CD4-positive, alpha-beta memory T cell (primary cell): ENCODE measurements around the gene NACC2. TPM values are rescaled to one million over a fixed set of nuclear protein-coding genes. Genes with fewer than 3 reads are reported as not detected.

Experiments
- CTCF ChIA-PET: fragments of 350-600 bp; sonication (Branson Sonifier 250); formaldehyde crosslinking; loops from one replicate; lab custom pipeline; 2021; ENCODE audit warnings: inconsistent platforms; ENCODE audit not compliant: partially characterized antibody; lab: Charles Lee
- POLR2A ChIA-PET: fragments of 350-600 bp; sonication (Branson Sonifier 250); formaldehyde crosslinking; loops from one replicate; lab custom pipeline; 2021; ENCODE audit not compliant: partially characterized antibody; lab: Charles Lee
- DNase-seq, 5 donors: peaks; one replicate each; pipeline versions ENCODE4 v3.0.0 to v3.0.0-alpha.2; 2020 to 2022; ENCODE audit warnings: mixed read lengths in 1 of 5
- H3K27ac ChIP-seq: one replicate; pipeline ENCODE4 v1.7.0; 2013; ENCODE audit warnings: low read depth, low read length
- H3K27me3 ChIP-seq: 2 replicates; pipeline ENCODE4 v1.7.0; 2013; ENCODE audit warnings: mild to moderate bottlenecking, low read length, moderate library complexity; ENCODE audit not compliant: insufficient read depth
- H3K36me3 ChIP-seq: 2 replicates; pipeline ENCODE4 v1.7.0; 2013; ENCODE audit warnings: mild to moderate bottlenecking, low read length, moderate library complexity; ENCODE audit not compliant: insufficient read depth
- H3K4me1 ChIP-seq: 2 replicates; pipeline ENCODE4 v1.7.0; 2013; ENCODE audit warnings: mild to moderate bottlenecking, low read length, moderate library complexity; ENCODE audit not compliant: insufficient read depth
- H3K4me3 ChIP-seq, 2 donors: one replicate each; pipeline ENCODE4 v1.7.0; 2013; ENCODE audit warnings: low read length in 2 of 2, mild to moderate bottlenecking in 1 of 2
- H3K9me3 ChIP-seq, 2 donors: one replicate each; pipeline ENCODE4 v1.7.0; 2013; ENCODE audit warnings: low read length in 2 of 2, control low read depth in 1 of 2; ENCODE audit not compliant: control insufficient read depth in 1 of 2
- H3K27ac Mint-ChIP-seq, 7 donors: one replicate each; pipeline ENCODE4 v1.8.0; 2020 to 2021; ENCODE audit warnings: mixed read lengths in 7 of 7, mild to moderate bottlenecking in 6 of 7, inconsistent platforms in 3 of 7, moderate library complexity in 3 of 7
- H3K27me3 Mint-ChIP-seq, 2 donors: one replicate each; pipeline ENCODE4 v1.8.0; 2020 to 2021; ENCODE audit warnings: mixed read lengths in 2 of 2
- H3K36me3 Mint-ChIP-seq, 2 donors: one replicate each; pipeline ENCODE4 v1.8.0; 2020 to 2021; ENCODE audit warnings: mixed read lengths in 2 of 2, inconsistent platforms in 1 of 2, mild to moderate bottlenecking in 1 of 2
- H3K4me1 Mint-ChIP-seq, 4 donors: one replicate each; pipeline ENCODE4 v1.8.0; 2020 to 2021; ENCODE audit warnings: mixed read lengths in 4 of 4, mild to moderate bottlenecking in 1 of 4
- H3K4me3 Mint-ChIP-seq, 8 donors: one replicate each; pipeline ENCODE4 v1.8.0; 2020 to 2021; ENCODE audit warnings: mixed read lengths in 8 of 8, mild to moderate bottlenecking in 7 of 8, moderate library complexity in 6 of 8, inconsistent platforms in 3 of 8
- H3K9me3 Mint-ChIP-seq, 8 donors: one replicate each; pipeline ENCODE4 v1.8.0; 2020 to 2021; ENCODE audit warnings: mixed read lengths in 8 of 8, mild to moderate bottlenecking in 5 of 8, inconsistent platforms in 3 of 8, moderate library complexity in 1 of 8
- intact Hi-C: fragments of 100-400 bp; cut with micrococcal nuclease; formaldehyde crosslinking; loops from one replicate; pipeline ENCODE4 v1.15.1; 2023
- polyA plus RNA-seq, 2 donors: library from polyadenylated mRNA; unstranded; fragments of 300-500 nt; fragmentation: Illumina TruSeq; gene quantifications; one replicate each; pipeline ENCODE4 v1.2.3, GENCODE V29; 2021
- total RNA-seq, 2 experiments: library from RNA; stranded (reverse); gene quantifications; one replicate each; pipeline ENCODE4 v1.2.3, GENCODE V29; 2021

The NACC2 gene
- total and polyA plus RNA-seq, 4 experiments from 2014 or later = 0.58 to 12.2 (median 7.1) TPM

GRCh38 chr9:136004712-136005111 is 90.4 kb downstream of the NACC2 start:
- H3K4me1 ChIP-seq = no peaks in the 10 kb centered on the region
- ChIA-PET POLR2A (no interaction called here), CTCF (no interaction called here)
- intact Hi-C loops = no loop called here
- no peaks in the 10 kb centered on the region for H3K9me3 ChIP-seq
- no peaks in the 10 kb centered on the region for H3K36me3 ChIP-seq
- peaks cover 0 to 3% of the 10 kb centered on the region in 2 donors for H3K36me3 Mint-ChIP-seq
- H3K4me1 Mint-ChIP-seq = no peaks in the 10 kb centered on the region
- no peaks in the 10 kb centered on the region for H3K27me3 ChIP-seq
- H3K27ac Mint-ChIP-seq = no peak overlapping the region
- H3K4me3 Mint-ChIP-seq = no peak overlapping the region
- H3K9me3 Mint-ChIP-seq = no peaks in the 10 kb centered on the region
- no peak overlapping the region for H3K27ac ChIP-seq
- DNase-seq = no peak
- no peak overlapping the region for H3K4me3 ChIP-seq
- no peaks in the 10 kb centered on the region for H3K27me3 Mint-ChIP-seq

DNA sequence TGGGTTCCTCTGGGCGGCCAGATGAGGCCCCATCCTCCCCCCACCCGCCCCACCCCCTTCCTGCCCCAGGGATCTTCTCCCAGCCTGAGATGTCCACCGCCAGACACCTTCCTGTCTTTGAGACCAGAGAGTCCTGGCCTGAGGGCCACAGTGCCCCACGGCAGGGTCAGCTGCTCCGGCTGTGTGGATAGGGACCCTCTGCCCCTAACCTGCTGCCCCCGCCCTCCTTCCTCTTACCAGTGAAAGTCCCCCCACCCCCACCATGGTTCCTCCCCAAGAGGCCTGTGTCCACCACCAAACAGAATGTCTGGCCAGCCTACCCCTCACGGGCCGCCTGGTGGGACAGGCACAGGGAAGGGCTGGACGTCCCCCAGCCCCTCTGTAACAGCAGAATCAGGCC is 90.9 kb downstream of the NACC2 start:
- H3K27me3 ChIP-seq = no peaks in the 10 kb centered on the region
- no peaks in the 10 kb centered on the region for H3K4me1 Mint-ChIP-seq
- H3K27ac ChIP-seq = no peak overlapping the region
- ChIA-PET POLR2A (no interaction called here), CTCF (no interaction called here)
- H3K4me1 ChIP-seq = no peaks in the 10 kb centered on the region
- peaks cover 0 to 3% of the 10 kb centered on the region in 2 donors for H3K36me3 Mint-ChIP-seq
- no peak overlapping the region for H3K4me3 Mint-ChIP-seq
- H3K9me3 ChIP-seq = no peaks in the 10 kb centered on the region
- H3K27me3 Mint-ChIP-seq = no peaks in the 10 kb centered on the region
- no peak overlapping the region for H3K4me3 ChIP-seq
- intact Hi-C loops = no loop called here
- DNase-seq = no peak
- no peak overlapping the region for H3K27ac Mint-ChIP-seq
- no peaks in the 10 kb centered on the region for H3K9me3 Mint-ChIP-seq
- H3K36me3 ChIP-seq = no peaks in the 10 kb centered on the region

- peak overlapping the region in 1 of 7 donors; percentile 36 for H3K27ac Mint-ChIP-seq
- no peak overlapping the region for H3K27ac ChIP-seq
- intact Hi-C loops = no loop called here
Measured at GRCh38 chr9:136003411-136004218, 91.5 kb downstream of the NACC2 start.

GRCh38 chr9:136002881-136003280 is 92.2 kb downstream of the NACC2 start:
- no peak overlapping the region for H3K4me3 Mint-ChIP-seq
- intact Hi-C loops = no loop called here
- DNase-seq = peak in 1 of 5 donors; percentile 23
- no peaks in the 10 kb centered on the region for H3K27me3 Mint-ChIP-seq
- Histone ChIP-seq H3K36me3 (no peaks in the 10 kb centered on the region), H3K4me1 (no peaks in the 10 kb centered on the region), H3K27me3 (no peaks in the 10 kb centered on the region), H3K4me3 (no peak overlapping the region), H3K9me3 (no peaks in the 10 kb centered on the region), H3K27ac (no peak overlapping the region)
- H3K9me3 Mint-ChIP-seq = no peaks in the 10 kb centered on the region
- H3K27ac Mint-ChIP-seq = no peak overlapping the region
- H3K4me1 Mint-ChIP-seq = no peaks in the 10 kb centered on the region
- no peaks in the 10 kb centered on the region for H3K36me3 Mint-ChIP-seq
- POLR2A ChIA-PET = no interaction called here
- CTCF ChIA-PET = no interaction called here

More at GRCh38 chr9:136003411-136004218, 91.5 kb downstream of the NACC2 start:
- Mint-ChIP-seq H3K4me3 (no peak overlapping the region), H3K4me1 (no peaks in the 10 kb centered on the region), H3K9me3 (no peaks in the 10 kb centered on the region), H3K27me3 (no peaks in the 10 kb centered on the region), H3K36me3 (peaks cover 0 to 3% of the 10 kb centered on the region in 2 donors)
- Histone ChIP-seq H3K4me1 (no peaks in the 10 kb centered on the region), H3K36me3 (no peaks in the 10 kb centered on the region), H3K27me3 (no peaks in the 10 kb centered on the region), H3K4me3 (no peak overlapping the region), H3K9me3 (no peaks in the 10 kb centered on the region)
- ChIA-PET CTCF (no interaction called here), POLR2A (interaction anchor here (0.6 kb wide), 1 partner anchor 8 kb away, joined by 3 read pairs; no protein-coding TSS in a partner anchor)
- DNase-seq = no peak

DNA sequence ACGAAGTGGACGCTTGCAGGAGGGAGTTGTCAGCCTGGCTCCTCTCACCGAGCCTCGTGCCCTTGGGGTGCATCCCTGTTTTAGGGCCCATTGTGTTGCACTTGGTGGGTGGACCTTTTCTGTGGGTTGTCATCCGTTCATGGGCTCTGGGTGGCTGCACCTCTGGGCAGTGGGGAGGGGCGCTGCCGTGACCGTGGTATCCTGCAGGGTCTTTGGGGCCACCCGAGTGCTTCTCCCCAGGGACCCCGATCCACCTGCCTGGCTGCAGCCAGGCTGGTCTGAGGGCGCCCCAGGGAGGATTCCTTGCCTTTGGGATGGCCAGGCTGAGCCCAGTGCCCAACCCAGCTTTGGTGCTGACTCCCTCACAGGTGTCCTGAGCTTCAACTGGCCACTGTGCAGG is 92.9 kb downstream of the NACC2 start:
- no peak overlapping the region for H3K4me3 ChIP-seq
- CTCF ChIA-PET = no interaction called here
- Mint-ChIP-seq H3K4me3 (no peak overlapping the region), H3K27ac (no peak overlapping the region), H3K4me1 (no peaks in the 10 kb centered on the region), H3K27me3 (no peaks in the 10 kb centered on the region), H3K36me3 (no peaks in the 10 kb centered on the region), H3K9me3 (no peaks in the 10 kb centered on the region)
- H3K27me3 ChIP-seq = no peaks in the 10 kb centered on the region
- POLR2A ChIA-PET = no interaction called here
- no peaks in the 10 kb centered on the region for H3K36me3 ChIP-seq
- no peaks in the 10 kb centered on the region for H3K4me1 ChIP-seq
- intact Hi-C loops = no loop called here
- H3K27ac ChIP-seq = no peak overlapping the region
- peak in 1 of 5 donors; percentile 16 for DNase-seq
- H3K9me3 ChIP-seq = no peaks in the 10 kb centered on the region

DNA sequence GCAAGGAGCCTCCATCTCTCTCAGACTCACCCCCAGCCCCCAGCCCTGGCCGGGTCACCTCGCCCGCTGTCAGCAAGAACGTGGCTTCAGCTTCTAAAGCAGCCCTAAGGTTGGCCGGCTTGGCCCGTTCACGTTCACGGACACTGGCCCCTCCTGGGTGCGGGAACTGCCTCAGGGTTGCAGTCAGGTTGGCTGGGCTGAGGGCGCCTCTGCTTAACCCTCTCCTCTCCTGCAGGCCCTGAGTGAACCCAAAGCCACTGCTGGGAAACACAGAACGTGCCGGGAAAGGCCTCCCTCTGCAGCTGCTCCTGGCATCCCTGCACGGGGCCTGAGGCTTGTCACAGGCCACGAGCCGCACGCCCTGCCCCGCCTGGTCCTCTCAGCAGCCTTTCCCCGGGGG is 93.9 kb downstream of the NACC2 start:
- CTCF ChIA-PET = no interaction called here
- H3K4me1 Mint-ChIP-seq = peaks cover 0 to under 1% (median 0%) of the 10 kb centered on the region in 4 donors
- no peak overlapping the region for H3K4me3 Mint-ChIP-seq

GRCh38 chr9:135998410-135999071 is 96.5 kb downstream of the NACC2 start:
- H3K27ac Mint-ChIP-seq = no peak overlapping the region
- Histone ChIP-seq H3K36me3 (no peaks in the 10 kb centered on the region), H3K9me3 (no peaks in the 10 kb centered on the region), H3K27ac (no peak overlapping the region), H3K4me3 (no peak overlapping the region), H3K4me1 (no peaks in the 10 kb centered on the region), H3K27me3 (no peaks in the 10 kb centered on the region)
- H3K36me3 Mint-ChIP-seq = no peaks in the 10 kb centered on the region
- ChIA-PET CTCF (no interaction called here), POLR2A (no interaction called here)
- peaks cover 1 to 11% (median 3%) of the 10 kb centered on the region in 4 donors for H3K4me1 Mint-ChIP-seq
- no peaks in the 10 kb centered on the region for H3K27me3 Mint-ChIP-seq
- no peak overlapping the region for H3K4me3 Mint-ChIP-seq
- DNase-seq = peak in 1 of 5 donors; percentile 9
- intact Hi-C loops = no loop called here
- no peaks in the 10 kb centered on the region for H3K9me3 Mint-ChIP-seq

More for the DNA sequence above, 93.9 kb downstream of the NACC2 start:
- POLR2A ChIA-PET = no interaction called here
- Mint-ChIP-seq H3K36me3 (no peaks in the 10 kb centered on the region), H3K9me3 (no peaks in the 10 kb centered on the region), H3K27me3 (no peaks in the 10 kb centered on the region), H3K27ac (no peak overlapping the region)
- H3K27me3 ChIP-seq = no peaks in the 10 kb centered on the region
- intact Hi-C loops = no loop called here
- H3K4me3 ChIP-seq = no peak overlapping the region
- no peaks in the 10 kb centered on the region for H3K9me3 ChIP-seq
- no peaks in the 10 kb centered on the region for H3K36me3 ChIP-seq
- no peak overlapping the region for H3K27ac ChIP-seq
- DNase-seq = peak in 1 of 5 donors; percentile 11
- H3K4me1 ChIP-seq = no peaks in the 10 kb centered on the region
